HCT116 (cell line): ENCODE results near the gene IFT20. TPM values are rescaled to one million over a fixed set of nuclear protein-coding genes. Genes with fewer than 3 reads are reported as not detected.

Experiments used
- ATAC-seq: fragments of 200-7000 bp; cut with Tn5 transposase; 2 replicates; pipeline ENCODE4 v1.9.1; 2020; ENCODE audit warnings: mild to moderate bottlenecking, moderate library complexity
- BruUV-seq: library from RNA; stranded (reverse); fragments of 400-500 nt; replicated peaks from 2 replicates; lab custom pipeline; 2021; lab: Mats Ljungman, UMichigan
- CTCF ChIA-PET: fragments of 300-600 bp; sonication (Branson Sonifier 250); formaldehyde crosslinking; loops from one replicate; lab custom pipeline; 2021; ENCODE audit warnings: antibody characterized with exemption; lab: Charles Lee
- POLR2A ChIA-PET: fragments of 300-600, 350-600 bp; sonication (Branson Sonifier 250); formaldehyde crosslinking; loops from one replicate; lab custom pipeline; 2021; ENCODE audit warnings: antibody characterized with exemption; lab: Charles Lee
- RAD21 ChIA-PET, 2 experiments: fragments of 300-600 bp; sonication (Branson Sonifier 250); formaldehyde crosslinking; loops; one replicate each; lab custom pipeline; 2023; ENCODE audit warnings: low total read pairs in 2 of 2; ENCODE audit not compliant: uncharacterized antibody in 2 of 2, unreplicated experiment in 2 of 2, low non-redundant PET in 1 of 2; lab: Charles Lee
- DNase-seq: peaks from one replicate; pipeline ENCODE4 v3.0.0-alpha.2; 2010; ENCODE audit warnings: low read depth, low spot score
- H2AFZ ChIP-seq: fragments of 200-600 bp; shearing (Covaris generic), sonication (generic); 2 replicates; pipeline ENCODE4 v1.6.1; 2017; ENCODE audit warnings: low read depth, mixed run types, mixed read lengths, antibody characterized with exemption, low read length; ENCODE audit not compliant: poor library complexity, severe bottlenecking
- H3K27ac ChIP-seq: 2 replicates; pipeline ENCODE4 v1.5.1; 2012; ENCODE audit warnings: low read depth, low read length
- H3K27me3 ChIP-seq: fragments of 200-600 bp; sonication (generic); 2 replicates; pipeline ENCODE4 v1.6.1; 2016; ENCODE audit warnings: mixed run types, low read length, mixed read lengths; ENCODE audit not compliant: insufficient read depth
- H3K36me3 ChIP-seq, 2 experiments: fragments of 200-500 bp in 1 of 2; fragments of 200-600 bp in 1 of 2; sonication (Bioruptor generic) in 1 of 2; sonication (generic) in 1 of 2; 2 replicates each; pipeline versions ENCODE4 v1.5.1 to v1.6.1; 2014 to 2016; ENCODE audit warnings: low read length in 2 of 2, inconsistent platforms in 1 of 2, mixed read lengths in 1 of 2, mixed run types in 1 of 2; ENCODE audit not compliant: insufficient read depth in 2 of 2, control insufficient read depth in 1 of 2
- H3K4me1 ChIP-seq, 2 experiments: fragments of 200-600 bp in 1 of 2; sonication (generic) in 1 of 2; 2 replicates each; pipeline versions ENCODE4 v1.5.1 to v1.6.1; 2012 to 2017; ENCODE audit warnings: low read length in 2 of 2, inconsistent platforms in 1 of 2, mild to moderate bottlenecking in 1 of 2, mixed read lengths in 1 of 2, mixed run types in 1 of 2, moderate library complexity in 1 of 2; ENCODE audit not compliant: insufficient read depth in 2 of 2, control insufficient read depth in 1 of 2
- H3K4me2 ChIP-seq: fragments of 200-600 bp; sonication (generic); 2 replicates; pipeline ENCODE4 v1.6.1; 2017; ENCODE audit warnings: mixed run types, low read length, mixed read lengths
- H3K4me3 ChIP-seq, 2 experiments: fragments of 200-600 bp in 1 of 2; sonication (generic) in 1 of 2; replicated peaks in 1 of 2; 2 replicates each; pipeline ENCODE4 v1.5.1; 2011 to 2016; ENCODE audit warnings: low read length in 2 of 2, control low read depth in 1 of 2, low read depth in 1 of 2, mild to moderate bottlenecking in 1 of 2, mixed read lengths in 1 of 2, mixed run types in 1 of 2
- H3K79me2 ChIP-seq: fragments of 200-600 bp; sonication (generic); 2 replicates; pipeline ENCODE4 v1.6.1; 2017; ENCODE audit warnings: mild to moderate bottlenecking, mixed run types, low read length, moderate library complexity, mixed read lengths; ENCODE audit not compliant: insufficient read depth
- H3K9ac ChIP-seq: fragments of 200-600 bp; sonication (generic); 2 replicates; pipeline ENCODE4 v1.6.1; 2016; ENCODE audit warnings: low read length, mixed read lengths
- H3K9me2 ChIP-seq: fragments of 200-600 bp; sonication (generic), shearing (Covaris generic); 2 replicates; pipeline ENCODE4 v1.6.1; 2017; ENCODE audit warnings: mixed run types, mild to moderate bottlenecking, moderate library complexity; ENCODE audit not compliant: insufficient read depth
- H3K9me3 ChIP-seq, 2 experiments: fragments of 200-500 bp in 1 of 2; fragments of 200-600 bp in 1 of 2; sonication (Bioruptor generic) in 1 of 2; sonication (generic) in 1 of 2; 2 replicates each; pipeline ENCODE4 v1.6.1; 2014 to 2017; ENCODE audit warnings: low read length in 2 of 2, mixed read lengths in 2 of 2, inconsistent platforms in 1 of 2, low read depth in 1 of 2, mild to moderate bottlenecking in 1 of 2, mixed run types in 1 of 2, moderate library complexity in 1 of 2; ENCODE audit not compliant: control insufficient read depth in 1 of 2, insufficient read depth in 1 of 2
- H4K20me1 ChIP-seq: fragments of 200-600 bp; sonication (generic), shearing (Covaris generic); 2 replicates; pipeline ENCODE4 v1.6.1; 2017; ENCODE audit warnings: mixed run types, mild to moderate bottlenecking, moderate library complexity; ENCODE audit not compliant: insufficient read depth
- ATF3 ChIP-seq: IDR thresholded peaks from 2 replicates; pipeline ENCODE4 v1.6.1; 2012
- EZH2 ChIP-seq: fragments of 200-600 bp; sonication (generic); IDR thresholded peaks from 2 replicates; pipeline ENCODE4 v1.6.1; 2017; ENCODE audit warnings: antibody characterized with exemption, mixed run types
- MAX ChIP-seq: IDR thresholded peaks from 2 replicates; pipeline ENCODE4 v1.6.1; 2012
- RAD21 ChIP-seq: IDR thresholded peaks from 2 replicates; pipeline ENCODE4 v1.6.1; 2012; ENCODE audit warnings: low read depth, mild to moderate bottlenecking
- SRF ChIP-seq: IDR thresholded peaks from 2 replicates; pipeline ENCODE4 v1.6.1; 2012; ENCODE audit warnings: low read depth
- YY1 ChIP-seq: IDR thresholded peaks from 2 replicates; pipeline ENCODE4 v1.6.1; 2011; ENCODE audit warnings: low read length, low read depth, moderate library complexity, mild to moderate bottlenecking; ENCODE audit not compliant: insufficient replicate concordance; ENCODE audit errors: extremely low read depth
- ZFX ChIP-seq: fragments of 450-650 bp; IDR thresholded peaks from 2 replicates; pipeline ENCODE4 v1.6.1; 2017
- intact Hi-C: fragments of 100-400 bp; cut with micrococcal nuclease; formaldehyde crosslinking; loops from 2 replicates; pipeline ENCODE4 v1.10.0; 2022
- total RNA-seq: library from RNA; stranded (reverse); gene quantifications from one replicate; pipeline ENCODE4 v1.2.1, GENCODE V29; 2021; ENCODE audit not compliant: unreplicated experiment
- TF ChIP-seq, protein P1 (sequence below): IDR thresholded peaks from 2 replicates; pipeline ENCODE4 v1.6.1; 2012; ENCODE audit warnings: low read depth
- TF ChIP-seq, protein P2 (sequence below): IDR thresholded peaks from 2 replicates; pipeline ENCODE4 v1.6.1; 2011; ENCODE audit warnings: mild to moderate bottlenecking, low read length, moderate library complexity; ENCODE audit not compliant: insufficient replicate concordance; ENCODE audit errors: extremely low read depth

Gene IFT20
- total RNA-seq, 1 experiment from 2014 or later, result 21.7 TPM

DNA sequence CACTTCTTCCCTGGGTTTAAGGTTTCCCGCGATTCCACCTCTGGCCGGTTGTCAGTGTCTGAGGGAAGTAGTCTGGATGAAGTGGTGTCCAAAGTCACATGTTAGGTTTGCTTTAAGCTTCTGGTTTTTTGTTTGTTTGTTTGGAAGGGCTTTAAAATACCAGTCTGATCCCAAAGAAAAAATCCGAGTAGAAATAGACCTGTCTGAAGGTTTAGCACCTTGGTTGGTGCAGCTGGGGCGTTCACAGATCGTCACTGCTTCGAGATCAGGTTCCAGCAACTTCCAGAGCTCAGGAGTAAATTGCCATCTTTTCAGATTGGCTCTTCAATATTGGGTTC lies 15.7 kb downstream of the IFT20 start:
- POLR2A ChIA-PET, result interaction anchor here (2.4 kb wide), 1 partner anchor 16 kb away, joined by 8 read pairs; the partner anchor contains the start of genes IFT20 and TNFAIP1
- RAD21 ChIA-PET, result no interaction called here
- H3K79me2 ChIP-seq, result peaks cover 55% of the 10 kb centered on the region

More for the DNA sequence above, 15.7 kb downstream of the IFT20 start:
- no TSS peak for BruUV-seq
- no peak for ATAC-seq
- intact Hi-C loops, result loop anchor here (1.0 to 10.0 kb wide), 2 partner anchors 16 to 55 kb away; partner anchors contain the start of genes IFT20, SARM1, TNFAIP1 and VTN
- H3K36me3 ChIP-seq, result peaks cover 0 to 6% of the 10 kb centered on the region in 2 experiments; a peak in 1 of 4 replicates
- CTCF ChIA-PET, result interaction anchor here (0.6 to 0.9 kb wide), 2 partner anchors 16 to 106 kb away, joined by 3 read pairs; partner anchors contain the start of genes IFT20 and TNFAIP1
- peak overlapping the region; percentile 98 for H3K4me2 ChIP-seq
- peaks cover 12 to 26% of the 10 kb centered on the region in 2 experiments; a peak in 3 of 4 replicates for H3K4me1 ChIP-seq
- no peak for DNase-seq
- no peaks in the 10 kb centered on the region for H3K27me3 ChIP-seq
- no peaks in the 10 kb centered on the region for H3K9me3 ChIP-seq
- H2AFZ ChIP-seq, result no peak overlapping the region
- H3K4me3 ChIP-seq, result peak overlapping the region; percentile 86 to 95
- peak overlapping the region; percentile 91 for H3K9ac ChIP-seq
- no peak for TF ChIP-seq EZH2
- no peak for TF ChIP-seq ZFX
- TF ChIP-seq ATF3, result no peak
- TF ChIP-seq RAD21, result no peak
- no peak for TF ChIP-seq YY1
- no peak for TF ChIP-seq SRF
- TF ChIP-seq, protein P1, sequence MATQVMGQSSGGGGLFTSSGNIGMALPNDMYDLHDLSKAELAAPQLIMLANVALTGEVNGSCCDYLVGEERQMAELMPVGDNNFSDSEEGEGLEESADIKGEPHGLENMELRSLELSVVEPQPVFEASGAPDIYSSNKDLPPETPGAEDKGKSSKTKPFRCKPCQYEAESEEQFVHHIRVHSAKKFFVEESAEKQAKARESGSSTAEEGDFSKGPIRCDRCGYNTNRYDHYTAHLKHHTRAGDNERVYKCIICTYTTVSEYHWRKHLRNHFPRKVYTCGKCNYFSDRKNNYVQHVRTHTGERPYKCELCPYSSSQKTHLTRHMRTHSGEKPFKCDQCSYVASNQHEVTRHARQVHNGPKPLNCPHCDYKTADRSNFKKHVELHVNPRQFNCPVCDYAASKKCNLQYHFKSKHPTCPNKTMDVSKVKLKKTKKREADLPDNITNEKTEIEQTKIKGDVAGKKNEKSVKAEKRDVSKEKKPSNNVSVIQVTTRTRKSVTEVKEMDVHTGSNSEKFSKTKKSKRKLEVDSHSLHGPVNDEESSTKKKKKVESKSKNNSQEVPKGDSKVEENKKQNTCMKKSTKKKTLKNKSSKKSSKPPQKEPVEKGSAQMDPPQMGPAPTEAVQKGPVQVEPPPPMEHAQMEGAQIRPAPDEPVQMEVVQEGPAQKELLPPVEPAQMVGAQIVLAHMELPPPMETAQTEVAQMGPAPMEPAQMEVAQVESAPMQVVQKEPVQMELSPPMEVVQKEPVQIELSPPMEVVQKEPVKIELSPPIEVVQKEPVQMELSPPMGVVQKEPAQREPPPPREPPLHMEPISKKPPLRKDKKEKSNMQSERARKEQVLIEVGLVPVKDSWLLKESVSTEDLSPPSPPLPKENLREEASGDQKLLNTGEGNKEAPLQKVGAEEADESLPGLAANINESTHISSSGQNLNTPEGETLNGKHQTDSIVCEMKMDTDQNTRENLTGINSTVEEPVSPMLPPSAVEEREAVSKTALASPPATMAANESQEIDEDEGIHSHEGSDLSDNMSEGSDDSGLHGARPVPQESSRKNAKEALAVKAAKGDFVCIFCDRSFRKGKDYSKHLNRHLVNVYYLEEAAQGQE, result no peak
- no peak for TF ChIP-seq MAX
- TF ChIP-seq, protein P2, sequence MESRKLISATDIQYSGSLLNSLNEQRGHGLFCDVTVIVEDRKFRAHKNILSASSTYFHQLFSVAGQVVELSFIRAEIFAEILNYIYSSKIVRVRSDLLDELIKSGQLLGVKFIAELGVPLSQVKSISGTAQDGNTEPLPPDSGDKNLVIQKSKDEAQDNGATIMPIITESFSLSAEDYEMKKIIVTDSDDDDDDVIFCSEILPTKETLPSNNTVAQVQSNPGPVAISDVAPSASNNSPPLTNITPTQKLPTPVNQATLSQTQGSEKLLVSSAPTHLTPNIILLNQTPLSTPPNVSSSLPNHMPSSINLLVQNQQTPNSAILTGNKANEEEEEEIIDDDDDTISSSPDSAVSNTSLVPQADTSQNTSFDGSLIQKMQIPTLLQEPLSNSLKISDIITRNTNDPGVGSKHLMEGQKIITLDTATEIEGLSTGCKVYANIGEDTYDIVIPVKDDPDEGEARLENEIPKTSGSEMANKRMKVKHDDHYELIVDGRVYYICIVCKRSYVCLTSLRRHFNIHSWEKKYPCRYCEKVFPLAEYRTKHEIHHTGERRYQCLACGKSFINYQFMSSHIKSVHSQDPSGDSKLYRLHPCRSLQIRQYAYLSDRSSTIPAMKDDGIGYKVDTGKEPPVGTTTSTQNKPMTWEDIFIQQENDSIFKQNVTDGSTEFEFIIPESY, result no peak
- H3K9me2 ChIP-seq, result no peaks in the 10 kb centered on the region
- peak overlapping the region; percentile 71 for H3K27ac ChIP-seq
- H4K20me1 ChIP-seq, result no peaks in the 10 kb centered on the region
